Retinal pigment epithelial cell (primary cell): ENCODE measurements around the gene CPED1.

Source experiments
- DNase-seq: peaks from one replicate; pipeline ENCODE4 v3.0.0-alpha.2; 2010; ENCODE audit warnings: low read depth
- H3K4me3 ChIP-seq: 2 replicates; pipeline ENCODE4 v1.5.1; 2011; ENCODE audit warnings: mild to moderate bottlenecking, low read length, control low read depth, moderate library complexity
- CTCF ChIP-seq: conservative IDR thresholded peaks from 2 replicates; pipeline ENCODE4 v1.5.1; 2011; ENCODE audit warnings: low read depth, low read length, control low read depth, inconsistent platforms

CPED1 gene

GRCh38 chr7:120949393-120949911 is 39.1 kb upstream of the CPED1 start:
- no peak for TF ChIP-seq CTCF

GRCh38 chr7:120949998-120950538 is 38.4 kb upstream of the CPED1 start:
- DNase-seq: no peak
- peak overlapping the region; percentile 83 for H3K4me3 ChIP-seq

More at GRCh38 chr7:120949393-120949911, 39.1 kb upstream of the CPED1 start:
- H3K4me3 ChIP-seq: peak overlapping the region; percentile 83
- DNase-seq: no peak

GRCh38 chr7:120950539-120951308 is 37.8 kb upstream of the CPED1 start, which contains the start of gene ING3:
TSS of gene ING3 (plus strand) at chr7:120950777. CDS start at chr7:120950897, 120 bp downstream.
- H3K4me3 ChIP-seq: peak within 1 kb of the TSS; percentile 83
- peak; percentile 91 for DNase-seq
- no peak for TF ChIP-seq CTCF

More at GRCh38 chr7:120949998-120950538, 38.4 kb upstream of the CPED1 start:
- no peak for TF ChIP-seq CTCF

GRCh38 chr7:120951309-120951699 is 37.2 kb upstream of the CPED1 start:
- H3K4me3 ChIP-seq: peak overlapping the region; percentile 79
- TF ChIP-seq CTCF: no peak
- DNase-seq: no peak

GRCh38 chr7:120951826-120952225 is 36.7 kb upstream of the CPED1 start:
- no peak for TF ChIP-seq CTCF
- H3K4me3 ChIP-seq: peak overlapping the region; percentile 79
- no peak for DNase-seq

- no peak for DNase-seq
- no peak for TF ChIP-seq CTCF
- no peak overlapping the region for H3K4me3 ChIP-seq
Measured at GRCh38 chr7:120955577-120956149, 32.8 kb upstream of the CPED1 start.
